ENCODE measurements around the gene CDCA4. TPM values are rescaled to one million over a fixed set of nuclear protein-coding genes. Genes with fewer than 3 reads are reported as not detected.

CDCA4 gene
- total and polyA plus RNA-seq, 10 of the 15 experiments (the other 5 are each of a cell fraction or from before 2014, with no cell fraction given) = 10.4 to 64.0 (median 52.1) TPM

GRCh38 chr14:104978746-104979691, 41.9 kb downstream of the CDCA4 start (continued):
- TF ChIP-seq ZBTB40 (IDR thresholded peaks at IDR 0.05; ENCODE audit: borderline replicate concordance) = no peak
- no peak for TF ChIP-seq CUX1 (IDR thresholded peaks at IDR 0.05; ENCODE audit: insufficient replicate concordance, low read depth, low read length)
- no peak for TF ChIP-seq POLR2A (IDR thresholded peaks at IDR 0.05; ENCODE audit: low read depth, low read length)

Data from GM12878 (cell line).